Transverse colon (tissue), 4 donors: ENCODE results near the gene ADCY5. TPM values are rescaled to one million over a fixed set of nuclear protein-coding genes. Genes with fewer than 3 reads are reported as not detected.

Source experiments
- DNase-seq: peaks from one replicate; pipeline ENCODE4 v3.0.0-alpha.2; 2019
- H3K27ac ChIP-seq, 4 donors: fragments of 200-600 bp; sonication (generic); 2 replicates each; pipeline ENCODE4 v1.5.1; 2016 to 2018; ENCODE audit warnings: inconsistent platforms in 4 of 4
- H3K27me3 ChIP-seq: fragments of 200-600 bp; sonication (generic); 2 replicates; pipeline ENCODE4 v1.5.1; 2017; ENCODE audit warnings: inconsistent platforms
- H3K36me3 ChIP-seq, 4 donors: fragments of 200-600 bp; sonication (generic); 2 replicates each; pipeline ENCODE4 v1.5.1; 2017 to 2019; ENCODE audit warnings: inconsistent platforms in 4 of 4
- H3K4me1 ChIP-seq, 4 donors: fragments of 200-600 bp; sonication (generic); 2 replicates each; pipeline ENCODE4 v1.5.1; 2017 to 2020; ENCODE audit warnings: inconsistent platforms in 4 of 4
- H3K4me3 ChIP-seq, 4 donors: fragments of 200-600 bp; sonication (generic); 1 replicate in 1 of 4; 2 replicates in 3 of 4; pipeline versions ENCODE4 v1.5.1 to v1.6.1; 2017 to 2019; ENCODE audit warnings: inconsistent platforms in 4 of 4
- H3K9me3 ChIP-seq, 2 donors: fragments of 200-600 bp; sonication (generic); 2 replicates each; pipeline ENCODE4 v1.5.1; 2017 to 2019; ENCODE audit warnings: inconsistent platforms in 2 of 2
- EP300 ChIP-seq: sonication (generic); formaldehyde crosslinking; IDR thresholded peaks from one replicate; pipeline ENCODE4 v1.6.1; 2017; ENCODE audit warnings: antibody characterized with exemption, low read depth
- POLR2A ChIP-seq: fragments of 450-650 bp; IDR thresholded peaks from one replicate; pipeline ENCODE4 v1.6.1; 2016; ENCODE audit warnings: antibody characterized with exemption, mild to moderate bottlenecking, moderate library complexity
- POLR2AphosphoS5 ChIP-seq, 3 donors: sonication (generic); formaldehyde crosslinking; IDR thresholded peaks; one replicate each; pipeline ENCODE4 v1.6.1; 2016; ENCODE audit warnings: antibody characterized with exemption in 3 of 3
- WGBS, 2 donors: methylation state at CpG; one replicate each; pipeline ENCODE4 v1.1.5; 2018; ENCODE audit warnings: low coverage in 1 of 2; 5-methylcytosine and 5-hydroxymethylcytosine counted together
- in situ Hi-C, 4 donors: fragments of 200-750 bp; cut with MboI; loops; one replicate each; pipeline versions ENCODE4 v1.15.0 to v1.15.1; 2017; ENCODE audit warnings: low sequenced_read_pairs in 3 of 4, low pct_ligation_motif_present in 1 of 4, low pct_unique_long_range_greater_than_20kb in 1 of 4
- intact Hi-C: fragments of 100-400 bp; cut with DNase I; formaldehyde crosslinking; loops from one replicate; pipeline ENCODE4 v1.15.1; 2023; ENCODE audit warnings: low total_unique reads
- total RNA-seq, 4 donors: library from RNA; depleted of rRNA; stranded (reverse); fragments of >200 nt; gene quantifications; one replicate each; pipeline ENCODE4 v1.1.0, GENCODE V29; 2016
- TF ChIP-seq, protein P1 (sequence below), 5 experiments: fragments of 200-600 bp in 3 of 5; fragments of 450-650 bp in 2 of 5; sonication (generic) in 3 of 5; IDR thresholded peaks; 1 replicate in 2 of 5; 2 replicates in 3 of 5; pipeline ENCODE4 v1.5.1; 2016 to 2017; ENCODE audit warnings: antibody characterized with exemption in 5 of 5, inconsistent platforms in 3 of 5, mild to moderate bottlenecking in 2 of 5, moderate library complexity in 1 of 5

The ADCY5 gene
- total RNA-seq, 4 donors from 2014 or later = 13.9 to 42.0 (median 28.6) TPM

DNA sequence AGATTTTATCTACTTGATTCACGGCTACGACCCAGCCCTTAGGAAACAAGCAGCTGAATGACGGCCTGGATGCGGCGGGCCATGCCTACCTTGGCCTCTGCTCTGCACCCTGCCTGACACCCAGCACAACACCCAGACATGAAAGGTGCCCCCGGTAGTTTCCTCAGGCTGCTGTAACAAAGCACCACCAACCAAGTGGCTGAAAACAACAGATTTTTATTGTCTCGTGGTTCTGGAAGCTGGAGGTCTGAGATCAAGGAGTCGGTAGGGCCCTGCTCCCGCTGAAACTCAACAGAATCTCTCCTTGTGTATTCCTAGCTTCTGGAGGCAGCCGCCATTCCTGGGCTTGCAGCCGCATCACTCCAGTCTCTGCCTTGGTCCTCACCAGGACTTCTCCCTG is 111.7 kb downstream of the ADCY5 start:
- TF ChIP-seq POLR2A (no peak), POLR2AphosphoS5 (IDR thresholded peaks at IDR 0.05) (no peak), EP300 (no peak)
- TF ChIP-seq, protein P1, sequence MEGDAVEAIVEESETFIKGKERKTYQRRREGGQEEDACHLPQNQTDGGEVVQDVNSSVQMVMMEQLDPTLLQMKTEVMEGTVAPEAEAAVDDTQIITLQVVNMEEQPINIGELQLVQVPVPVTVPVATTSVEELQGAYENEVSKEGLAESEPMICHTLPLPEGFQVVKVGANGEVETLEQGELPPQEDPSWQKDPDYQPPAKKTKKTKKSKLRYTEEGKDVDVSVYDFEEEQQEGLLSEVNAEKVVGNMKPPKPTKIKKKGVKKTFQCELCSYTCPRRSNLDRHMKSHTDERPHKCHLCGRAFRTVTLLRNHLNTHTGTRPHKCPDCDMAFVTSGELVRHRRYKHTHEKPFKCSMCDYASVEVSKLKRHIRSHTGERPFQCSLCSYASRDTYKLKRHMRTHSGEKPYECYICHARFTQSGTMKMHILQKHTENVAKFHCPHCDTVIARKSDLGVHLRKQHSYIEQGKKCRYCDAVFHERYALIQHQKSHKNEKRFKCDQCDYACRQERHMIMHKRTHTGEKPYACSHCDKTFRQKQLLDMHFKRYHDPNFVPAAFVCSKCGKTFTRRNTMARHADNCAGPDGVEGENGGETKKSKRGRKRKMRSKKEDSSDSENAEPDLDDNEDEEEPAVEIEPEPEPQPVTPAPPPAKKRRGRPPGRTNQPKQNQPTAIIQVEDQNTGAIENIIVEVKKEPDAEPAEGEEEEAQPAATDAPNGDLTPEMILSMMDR (IDR thresholded peaks at IDR 0.05) = no peak
- no peak for DNase-seq
- H3K4me3 ChIP-seq = no peak overlapping the region
- in situ Hi-C loops (loop anchor here in 2 of 4 donors (10.0 to 25.0 kb wide), 2 partner anchors 148 to 150 kb away; no protein-coding TSS in a partner anchor), intact Hi-C loops (no loop called here)
- no peaks in the 10 kb centered on the region for H3K9me3 ChIP-seq
- no peaks in the 10 kb centered on the region for H3K27me3 ChIP-seq
- H3K36me3 ChIP-seq = no peaks in the 10 kb centered on the region
- H3K27ac ChIP-seq = no peak overlapping the region
- 82 to 91% methylated on average over 3 to 11 of the region's 11 CpGs for WGBS, 2 donors
- H3K4me1 ChIP-seq = peaks cover 0 to 11% (median 2%) of the 10 kb centered on the region in 4 donors

DNA sequence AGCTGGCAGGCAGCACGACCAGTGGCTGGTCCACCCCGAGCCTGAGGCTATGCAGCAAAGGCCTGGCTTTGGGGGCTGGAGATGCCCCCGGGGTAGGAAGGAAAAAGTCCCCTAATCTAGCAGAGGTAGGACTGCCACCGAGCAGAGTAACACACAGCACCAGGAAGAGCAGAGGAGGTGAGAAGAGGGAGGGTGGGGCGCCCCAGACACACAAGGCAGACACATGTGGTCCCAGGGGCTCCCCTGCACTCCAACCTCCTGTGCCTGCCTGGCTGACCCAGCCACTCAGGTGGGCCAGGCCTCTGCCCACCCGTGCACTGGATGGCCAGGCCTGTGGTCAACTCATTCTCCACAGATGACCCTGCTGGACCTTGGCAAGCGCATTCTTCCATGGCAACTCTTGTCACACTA is 112.4 kb downstream of the ADCY5 start:
- in situ Hi-C loops (loop anchor here in 2 of 4 donors (10.0 to 25.0 kb wide), 2 partner anchors 148 to 151 kb away; no protein-coding TSS in a partner anchor), intact Hi-C loops (no loop called here)
- no peak for DNase-seq
- H3K4me3 ChIP-seq = no peak overlapping the region
- H3K27me3 ChIP-seq = no peaks in the 10 kb centered on the region
- WGBS, 2 donors = 89% methylated on average over 7 of the region's 7 CpGs; no CpG with 5 or more reads in 1 of the 2 donors
- H3K36me3 ChIP-seq = no peaks in the 10 kb centered on the region
- no peaks in the 10 kb centered on the region for H3K9me3 ChIP-seq
- TF ChIP-seq EP300 (no peak), POLR2AphosphoS5 (IDR thresholded peaks at IDR 0.05) (no peak), POLR2A (no peak)
- TF ChIP-seq, protein P1 (IDR thresholded peaks at IDR 0.05) = no peak
- peaks cover 0 to 15% (median 2%) of the 10 kb centered on the region in 4 donors for H3K4me1 ChIP-seq
- H3K27ac ChIP-seq = no peak overlapping the region

GRCh38 chr3:123336001-123336400 is 112.9 kb downstream of the ADCY5 start:
- no peaks in the 10 kb centered on the region for H3K27me3 ChIP-seq
- no peaks in the 10 kb centered on the region for H3K36me3 ChIP-seq
- H3K4me3 ChIP-seq = no peak overlapping the region
- intact Hi-C loops = no loop called here
- peak overlapping the region in 1 of 4 donors; percentile 28 for H3K27ac ChIP-seq
- TF ChIP-seq EP300 (no peak), POLR2AphosphoS5 (IDR thresholded peaks at IDR 0.05) (no peak), POLR2A (no peak)
- TF ChIP-seq, protein P1 (IDR thresholded peaks at IDR 0.05) = no peak
- H3K9me3 ChIP-seq = no peaks in the 10 kb centered on the region
- in situ Hi-C loops = loop anchor here in 2 of 4 donors (10.0 to 25.0 kb wide), 2 partner anchors 149 to 151 kb away; no protein-coding TSS in a partner anchor
- H3K4me1 ChIP-seq = peaks cover 0 to 18% (median 4%) of the 10 kb centered on the region in 4 donors
- 84 to 90% methylated on average over 2 to 4 of the region's 4 CpGs for whole genome bisulfite sequencing, 2 donors
- no peak for DNase-seq

DNA sequence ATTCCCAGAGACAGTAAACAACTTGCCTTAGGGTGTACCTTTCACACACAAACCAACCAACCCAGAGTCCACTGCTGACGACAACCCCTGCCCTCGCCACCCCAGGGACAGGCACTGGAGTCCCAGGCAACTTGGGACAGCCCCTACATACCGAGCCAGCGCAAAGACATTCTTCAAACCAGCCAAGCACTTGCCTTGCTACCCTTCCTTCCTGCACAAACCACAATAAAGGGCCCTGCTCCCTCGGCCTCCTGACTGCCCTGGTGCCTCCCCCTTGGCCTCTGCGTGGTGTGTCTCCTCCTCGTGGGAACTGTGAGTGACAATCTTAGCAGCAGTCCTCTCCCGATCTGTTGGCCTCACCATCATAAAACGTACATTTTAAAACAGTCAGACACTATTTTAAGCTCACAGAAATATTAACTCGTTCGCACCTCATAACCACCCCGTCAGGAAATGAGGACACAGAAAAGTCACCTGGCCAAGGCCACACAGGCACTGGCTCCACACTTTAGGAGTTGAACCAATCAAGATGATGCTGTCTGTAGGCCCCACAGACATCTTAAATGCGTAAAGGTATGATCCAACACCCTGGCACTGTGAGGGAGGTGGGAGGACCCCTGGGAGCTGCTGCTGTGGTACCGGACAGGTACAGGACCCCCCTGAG is 113.8 kb downstream of the ADCY5 start:
- intact Hi-C loops = no loop called here
- Histone ChIP-seq H3K27ac (peak overlapping the region in 1 of 4 donors; percentile 28), H3K4me3 (no peak overlapping the region), H3K36me3 (no peaks in the 10 kb centered on the region), H3K27me3 (no peaks in the 10 kb centered on the region), H3K4me1 (peaks cover 0 to 22% (median 6%) of the 10 kb centered on the region in 4 donors), H3K9me3 (no peaks in the 10 kb centered on the region)
- WGBS, 2 donors = 72 to 74% methylated on average over 6 to 14 of the region's 14 CpGs
- in situ Hi-C loops = loop anchor here in 2 of 4 donors (10.0 to 25.0 kb wide), 2 partner anchors 150 to 152 kb away; no protein-coding TSS in a partner anchor
- TF ChIP-seq EP300 = no peak
- no peak for TF ChIP-seq POLR2AphosphoS5 (IDR thresholded peaks at IDR 0.05)
- no peak for TF ChIP-seq POLR2A
- TF ChIP-seq, protein P1 (IDR thresholded peaks at IDR 0.05) = no peak
- no peak for DNase-seq
